ENCODE measurements around the gene CSNK1G1. TPM values are rescaled to one million over a fixed set of nuclear protein-coding genes. Genes with fewer than 3 reads are reported as not detected.

Gene CSNK1G1
- total and polyA plus RNA-seq, 2 of the 4 experiments (the other 2 are of a cell fraction): 7.4 to 29.4 TPM

GRCh38 chr15:64125978-64126377 is 230.0 kb downstream of the CSNK1G1 start:
- H3K4me1 ChIP-seq (ENCODE audit: control insufficient read depth, insufficient read depth, low read length): no peaks in the 10 kb centered on the region
- no peaks in the 10 kb centered on the region for H4K20me1 ChIP-seq (ENCODE audit: insufficient read depth, low read length)
- intact Hi-C loops (cut with micrococcal nuclease): no loop called here
- no peak overlapping the region for H4K8ac ChIP-seq (ENCODE audit: low read depth in 2 of 2, low read length in 2 of 2)
- H3K18ac ChIP-seq (ENCODE audit: low read depth, low read length): no peak overlapping the region
- H3K23ac ChIP-seq (ENCODE audit: low read depth, low read length): no peak overlapping the region
- H4K5ac ChIP-seq (ENCODE audit: low read depth, low read length): no peak overlapping the region
- no peak overlapping the region for H2AFZ ChIP-seq (replicated peaks; ENCODE audit: low read length, poor library complexity)
- H3K4me3 ChIP-seq (ENCODE audit: insufficient read depth, low read depth, low read length): no peak overlapping the region
- peaks cover 54% of the 10 kb centered on the region for H3K36me3 ChIP-seq (ENCODE audit: control insufficient read depth, insufficient read depth, low read length)
- no peak overlapping the region for H2AK5ac ChIP-seq (ENCODE audit: low read depth, low read length)
- no peak overlapping the region for H3K4me2 ChIP-seq (ENCODE audit: low read depth, low read length)
- no peak overlapping the region for H3K14ac ChIP-seq (replicated peaks; ENCODE audit: low read depth, low read length)
- ChIA-PET POLR2A (ENCODE audit: unreplicated experiment) (no interaction called here), CTCF (interaction anchor here (1.2 kb wide), 1 partner anchor 14 kb away, joined by 5 read pairs; no protein-coding TSS in a partner anchor)
- no CpG with 5 or more reads among the region's 3 CpGs for WGBS, 2 experiments (ENCODE audit: extremely low coverage in 2 of 2, insufficient read length in 1 of 2)
- no TSS peak for BruUV-seq (replicated peaks)
- no peak overlapping the region for H2BK120ac ChIP-seq (ENCODE audit: low read depth, low read length)
- no peaks in the 10 kb centered on the region for H3K9me3 ChIP-seq (ENCODE audit: control insufficient read depth, insufficient read depth, low read length)
- DNase-seq (no peak), ATAC-seq (ENCODE audit: low read depth) (no peak)
- TF ChIP-seq CEBPB (IDR thresholded peaks at IDR 0.05; ENCODE audit: low read depth, low read length): no peak
- TF ChIP-seq MAFK (IDR thresholded peaks at IDR 0.05; ENCODE audit: low read depth, low read length): no peak
- no peak for TF ChIP-seq MXI1 (IDR thresholded peaks at IDR 0.05; ENCODE audit: borderline replicate concordance, low read depth, low read length)
- TF ChIP-seq RCOR1 (IDR thresholded peaks at IDR 0.05; ENCODE audit: insufficient replicate concordance, low read length): no peak
- H4K91ac ChIP-seq (ENCODE audit: insufficient read depth, low read depth, low read length): no peak overlapping the region
- H3K27ac ChIP-seq (ENCODE audit: insufficient read depth, low read length): no peak overlapping the region
- no peak overlapping the region for H2BK15ac ChIP-seq (ENCODE audit: low read depth, low read length)
- no peaks in the 10 kb centered on the region for H3K27me3 ChIP-seq (ENCODE audit: control insufficient read depth, insufficient read depth, low read length)
- no peak overlapping the region for H3K56ac ChIP-seq (ENCODE audit: extremely low read depth, insufficient read depth, low read length)
- no peak overlapping the region for H3K4ac ChIP-seq (ENCODE audit: low read depth, low read length)
- peaks cover 7% of the 10 kb centered on the region; the same call in 1 of the 2 replicates for H3K9me1 ChIP-seq (ENCODE audit: insufficient read depth, low read length)
- H2BK5ac ChIP-seq (ENCODE audit: low read depth, low read length, poor library complexity, severe bottlenecking): no peak overlapping the region
- no peak overlapping the region for H2AK9ac ChIP-seq (replicated peaks; ENCODE audit: low read depth, low read length, poor library complexity)
- dilution Hi-C loops (cut with HindIII; ENCODE audit: low sequenced_read_pairs, unreplicated experiment): no loop called here
- no peak overlapping the region for H2BK20ac ChIP-seq (ENCODE audit: low read depth, low read length)
- peaks cover 0 to 17% of the 10 kb centered on the region in 2 experiments for H3K79me1 ChIP-seq (ENCODE audit: low read depth in 1 of 2, low read length in 2 of 2)
- in situ Hi-C loops (cut with MboI; ENCODE audit: low sequenced_read_pairs): no loop called here
- no peak overlapping the region for H3K9ac ChIP-seq (ENCODE audit: low read depth, low read length)
